OCI-LY3 (cell line): ENCODE data around the gene HDAC8.

Source experiments
- H2AFZ ChIP-seq: fragments of 200-600, 300-600 bp; shearing (Covaris generic); 2 replicates; pipeline ENCODE4 v1.6.0; 2014; ENCODE audit warnings: antibody characterized with exemption, low read depth, low read length
- H3K27ac ChIP-seq: fragments of 200-600, 300-600 bp; sonication (generic); 2 replicates; pipeline ENCODE4 v1.5.1; 2014; ENCODE audit warnings: mild to moderate bottlenecking, low read length, moderate library complexity, mixed read lengths
- H3K27me3 ChIP-seq: fragments of 200-600, 300-600 bp; sonication (generic); 2 replicates; pipeline ENCODE4 v1.6.1; 2014; ENCODE audit warnings: low read depth, low read length, mixed read lengths
- H3K36me3 ChIP-seq: fragments of 200-600, 300-600 bp; sonication (generic); replicated peaks from 2 replicates; pipeline ENCODE3; 2014; ENCODE audit warnings: low read depth, low read length, mixed read lengths
- H3K4me1 ChIP-seq: fragments of 300-600, 200-600 bp; sonication (generic); 2 replicates; pipeline ENCODE4 v1.6.1; 2014; ENCODE audit warnings: low read length, mixed read lengths
- H3K4me2 ChIP-seq: fragments of 200-600, 300-600 bp; sonication (generic); 2 replicates; pipeline ENCODE4 v1.6.1; 2014; ENCODE audit warnings: low read length, mixed read lengths
- H3K4me3 ChIP-seq: fragments of 300-600, 200-600 bp; sonication (generic); 2 replicates; pipeline ENCODE4 v1.5.1; 2014; ENCODE audit warnings: antibody characterized with exemption, mild to moderate bottlenecking, low read length, moderate library complexity
- H3K79me2 ChIP-seq: fragments of 300-600, 200-600 bp; shearing (Covaris generic); 2 replicates; pipeline ENCODE4 v1.6.1; 2014; ENCODE audit warnings: mild to moderate bottlenecking, low read length, mixed read lengths
- H3K9ac ChIP-seq: fragments of 300-600, 200-600 bp; shearing (Covaris generic); 2 replicates; pipeline ENCODE4 v1.6.0; 2014; ENCODE audit warnings: mild to moderate bottlenecking, low read length, moderate library complexity
- H3K9me3 ChIP-seq: fragments of 200-600, 300-600 bp; shearing (Covaris generic); 2 replicates; pipeline ENCODE4 v1.6.1; 2014; ENCODE audit warnings: low read length, mixed read lengths; ENCODE audit not compliant: insufficient read depth
- H4K20me1 ChIP-seq: fragments of 200-600, 300-600 bp; sonication (generic); 2 replicates; pipeline ENCODE4 v1.6.1; 2016; ENCODE audit warnings: low read length, mixed read lengths; ENCODE audit not compliant: insufficient read depth
- CTCF ChIP-seq: fragments of 200-600, 300-600 bp; sonication (generic); IDR thresholded peaks from 2 replicates; pipeline ENCODE4 v1.5.1; 2014; ENCODE audit warnings: antibody characterized with exemption, low read length, low read depth
- EZH2phosphoT487 ChIP-seq: fragments of 200-600 bp; shearing (Covaris generic); IDR thresholded peaks from 2 replicates; pipeline ENCODE4 v1.6.1; 2018; ENCODE audit warnings: antibody characterized with exemption, mixed run types, low read depth

Gene HDAC8

DNA sequence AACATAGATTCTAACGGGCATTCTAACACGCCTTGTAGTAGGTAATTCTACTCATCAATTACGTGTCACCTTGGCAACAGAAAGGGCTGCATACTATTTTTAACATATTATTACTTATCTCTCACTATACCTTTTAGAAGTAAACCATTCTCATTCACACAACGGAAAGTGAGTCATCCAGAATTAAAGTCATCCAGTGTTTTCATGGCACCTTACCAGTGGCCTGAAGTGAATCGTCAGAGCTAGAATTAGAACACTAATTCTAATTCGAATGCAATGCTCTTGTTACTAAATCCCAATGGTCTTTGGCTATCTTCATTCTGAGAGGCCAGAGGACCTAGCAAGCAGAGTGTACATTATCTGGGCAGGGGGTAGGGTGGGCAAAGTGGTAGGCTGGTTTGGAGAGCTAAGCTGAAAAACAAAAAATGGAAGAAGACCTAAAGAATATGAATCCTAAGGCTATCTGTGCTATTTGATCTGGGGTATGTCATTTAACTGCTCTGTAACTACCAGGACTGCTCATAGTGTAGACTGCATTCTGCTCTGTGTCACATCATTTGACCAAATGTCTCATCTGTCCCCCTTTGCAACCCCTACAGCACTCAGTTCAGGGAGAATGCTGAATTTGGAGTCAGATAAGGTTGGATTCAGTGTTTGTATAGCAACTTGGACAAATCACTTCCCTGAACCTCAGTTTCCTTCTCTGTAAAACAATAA lies 96.5 kb downstream of the HDAC8 start:
- H4K20me1 ChIP-seq, result no peaks in the 10 kb centered on the region
- no peak overlapping the region for H3K9ac ChIP-seq
- TF ChIP-seq EZH2phosphoT487, result no peak
- TF ChIP-seq CTCF, result no peak
- H3K4me2 ChIP-seq, result no peak overlapping the region
- no peaks in the 10 kb centered on the region for H3K9me3 ChIP-seq
- H3K79me2 ChIP-seq, result no peaks in the 10 kb centered on the region
- no peak overlapping the region for H3K4me3 ChIP-seq
- H2AFZ ChIP-seq, result no peak overlapping the region
- H3K4me1 ChIP-seq, result no peaks in the 10 kb centered on the region
- H3K36me3 ChIP-seq, result no peaks in the 10 kb centered on the region
- no peaks in the 10 kb centered on the region for H3K27me3 ChIP-seq
- no peak overlapping the region for H3K27ac ChIP-seq

- no peaks in the 10 kb centered on the region for H4K20me1 ChIP-seq
- H3K9ac ChIP-seq, result no peak overlapping the region
- no peaks in the 10 kb centered on the region for H3K27me3 ChIP-seq
- H3K9me3 ChIP-seq, result no peaks in the 10 kb centered on the region
- no peak overlapping the region for H3K4me2 ChIP-seq
- no peak overlapping the region for H3K27ac ChIP-seq
- H3K4me1 ChIP-seq, result no peaks in the 10 kb centered on the region
- no peak overlapping the region for H3K4me3 ChIP-seq
- TF ChIP-seq EZH2phosphoT487 (no peak), CTCF (no peak)
- H3K79me2 ChIP-seq, result no peaks in the 10 kb centered on the region
- H2AFZ ChIP-seq, result no peak overlapping the region
- no peaks in the 10 kb centered on the region for H3K36me3 ChIP-seq
Observed at GRCh38 chrX:72475338-72475737, 97.3 kb downstream of the HDAC8 start.

DNA sequence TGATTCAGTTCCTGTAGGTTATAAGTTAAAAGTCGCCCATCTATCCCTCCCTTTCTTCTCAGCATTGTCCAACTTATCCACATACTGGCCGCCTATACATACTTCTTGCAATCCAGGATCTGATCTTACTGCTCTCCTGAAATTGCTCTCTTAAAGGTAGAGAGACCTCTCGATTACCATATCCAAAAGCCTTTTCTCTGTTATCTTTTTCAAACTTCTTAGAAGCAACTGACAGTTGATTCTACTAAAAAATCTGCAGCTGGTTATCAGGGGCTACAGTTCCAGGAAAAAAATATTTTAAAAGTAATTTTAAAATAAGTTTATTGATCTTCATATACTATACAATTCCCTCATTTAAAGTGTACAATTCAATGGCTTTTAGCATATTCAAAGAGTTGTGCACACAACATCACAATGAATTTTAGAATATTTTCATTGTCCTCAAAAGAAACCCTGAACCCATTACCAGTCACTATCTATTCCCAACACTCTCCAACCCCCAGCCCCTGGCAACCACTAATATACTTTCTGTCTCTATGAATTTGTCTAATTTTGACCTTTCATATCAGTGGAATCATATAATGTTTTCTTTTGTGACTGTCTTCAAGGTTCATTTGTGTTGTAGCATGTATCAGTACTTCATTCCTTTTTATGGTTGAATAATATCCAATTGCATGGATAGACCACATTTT lies 102.0 kb downstream of the HDAC8 start:
- H3K27ac ChIP-seq, result no peak overlapping the region
- H4K20me1 ChIP-seq, result no peaks in the 10 kb centered on the region
- no peak overlapping the region for H3K4me3 ChIP-seq
- H3K79me2 ChIP-seq, result no peaks in the 10 kb centered on the region
- H3K4me2 ChIP-seq, result no peak overlapping the region
- H3K9ac ChIP-seq, result no peak overlapping the region
- TF ChIP-seq CTCF, result no peak
- no peak for TF ChIP-seq EZH2phosphoT487
- H3K27me3 ChIP-seq, result no peaks in the 10 kb centered on the region
- no peaks in the 10 kb centered on the region for H3K9me3 ChIP-seq
- no peak overlapping the region for H2AFZ ChIP-seq
- no peaks in the 10 kb centered on the region for H3K4me1 ChIP-seq
- H3K36me3 ChIP-seq, result no peaks in the 10 kb centered on the region

GRCh38 chrX:72470117-72470516 lies 102.5 kb downstream of the HDAC8 start:
- Histone ChIP-seq H4K20me1 (no peaks in the 10 kb centered on the region), H3K79me2 (no peaks in the 10 kb centered on the region), H3K9me3 (no peaks in the 10 kb centered on the region), H2AFZ (no peak overlapping the region), H3K27me3 (no peaks in the 10 kb centered on the region), H3K27ac (no peak overlapping the region), H3K36me3 (no peaks in the 10 kb centered on the region), H3K4me3 (no peak overlapping the region), H3K9ac (no peak overlapping the region), H3K4me2 (no peak overlapping the region), H3K4me1 (no peaks in the 10 kb centered on the region)
- TF ChIP-seq EZH2phosphoT487 (no peak), CTCF (no peak)
